ENCODE data around the gene GABRB3.

GABRB3 gene

DNA sequence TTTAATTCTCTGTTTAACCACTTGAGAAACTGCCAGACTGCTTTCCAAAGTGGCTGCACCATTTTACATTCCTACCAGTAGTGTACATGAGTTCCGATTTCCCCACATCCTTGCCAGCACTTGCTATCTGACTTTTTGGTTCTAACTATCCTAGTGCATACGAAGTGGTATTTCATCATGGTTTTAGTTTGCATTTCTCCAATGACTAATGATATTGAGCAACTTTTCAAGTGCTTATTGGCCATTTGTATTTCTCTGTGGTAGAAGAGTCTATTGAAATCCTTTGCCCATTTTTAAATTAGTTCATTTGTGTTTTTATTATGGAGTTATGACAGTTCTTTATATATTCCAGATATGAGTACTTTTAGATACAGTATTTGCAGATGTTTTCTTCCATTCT, 247.8 kb downstream of the GABRB3 start:
- no peak for DNase-seq

DNA sequence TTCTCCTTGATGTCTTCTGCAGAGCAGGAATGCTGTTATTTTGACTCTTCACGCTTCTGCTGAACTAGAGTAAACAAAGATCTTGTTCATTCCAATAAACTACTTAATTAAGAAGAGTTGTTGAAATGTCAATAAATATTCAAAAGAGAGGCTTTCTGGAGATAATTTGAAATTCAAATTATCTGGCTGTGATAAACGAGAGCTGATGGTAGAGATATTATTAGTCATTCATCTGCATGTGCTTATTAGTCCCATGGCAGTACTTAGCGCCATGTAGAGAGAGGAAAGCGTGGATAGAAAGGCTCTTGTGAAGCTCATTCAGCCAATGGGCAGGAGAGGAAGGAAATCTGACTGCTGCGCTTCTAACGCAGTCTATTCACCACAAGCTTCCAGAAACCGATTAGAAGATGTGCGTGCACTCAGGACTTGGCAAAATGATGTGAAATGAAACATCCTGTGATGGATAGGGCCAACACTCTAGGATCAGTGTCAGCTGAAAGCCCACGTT, 251.1 kb downstream of the GABRB3 start:
- no peak for DNase-seq

DNA sequence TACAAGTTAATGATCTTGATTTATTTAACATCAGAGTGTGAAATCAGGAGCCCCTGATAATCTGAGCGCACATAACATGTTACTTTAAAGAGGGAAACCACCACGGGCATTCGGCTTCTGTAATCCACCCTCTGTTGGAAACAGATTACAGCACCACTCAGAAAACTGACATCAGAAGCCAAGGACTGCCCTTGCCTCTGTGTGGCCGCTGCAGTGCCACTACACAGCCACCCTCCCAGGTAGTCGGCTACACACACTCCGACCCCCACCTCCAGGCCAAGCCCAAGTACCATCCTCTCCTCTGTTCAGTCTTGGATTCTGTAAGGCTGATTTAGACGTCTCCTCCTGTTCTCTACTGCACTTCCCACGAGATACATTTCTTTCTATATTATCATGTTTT, 251.7 kb downstream of the GABRB3 start:
- DNase-seq = no peak

DNA sequence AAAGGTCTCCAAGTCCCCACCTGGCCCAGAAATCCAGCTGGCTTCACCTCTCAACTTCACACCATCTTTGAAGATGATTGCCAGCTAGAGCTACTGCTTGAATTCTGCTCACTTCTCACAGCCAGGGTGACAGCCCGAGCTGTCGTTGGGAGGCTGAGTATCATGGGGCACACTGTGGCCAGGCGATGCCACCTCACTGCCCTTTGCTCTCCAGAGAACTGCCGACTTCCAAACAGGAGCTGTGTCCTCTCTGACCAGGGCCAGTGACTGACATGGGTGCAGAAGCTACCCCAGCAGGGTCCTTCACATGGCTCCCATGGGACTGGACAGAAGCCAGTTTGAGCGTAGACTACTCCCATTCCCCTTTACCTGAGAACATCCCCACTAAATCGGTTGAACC, 254.0 kb downstream of the GABRB3 start:
- DNase-seq = no peak

DNA sequence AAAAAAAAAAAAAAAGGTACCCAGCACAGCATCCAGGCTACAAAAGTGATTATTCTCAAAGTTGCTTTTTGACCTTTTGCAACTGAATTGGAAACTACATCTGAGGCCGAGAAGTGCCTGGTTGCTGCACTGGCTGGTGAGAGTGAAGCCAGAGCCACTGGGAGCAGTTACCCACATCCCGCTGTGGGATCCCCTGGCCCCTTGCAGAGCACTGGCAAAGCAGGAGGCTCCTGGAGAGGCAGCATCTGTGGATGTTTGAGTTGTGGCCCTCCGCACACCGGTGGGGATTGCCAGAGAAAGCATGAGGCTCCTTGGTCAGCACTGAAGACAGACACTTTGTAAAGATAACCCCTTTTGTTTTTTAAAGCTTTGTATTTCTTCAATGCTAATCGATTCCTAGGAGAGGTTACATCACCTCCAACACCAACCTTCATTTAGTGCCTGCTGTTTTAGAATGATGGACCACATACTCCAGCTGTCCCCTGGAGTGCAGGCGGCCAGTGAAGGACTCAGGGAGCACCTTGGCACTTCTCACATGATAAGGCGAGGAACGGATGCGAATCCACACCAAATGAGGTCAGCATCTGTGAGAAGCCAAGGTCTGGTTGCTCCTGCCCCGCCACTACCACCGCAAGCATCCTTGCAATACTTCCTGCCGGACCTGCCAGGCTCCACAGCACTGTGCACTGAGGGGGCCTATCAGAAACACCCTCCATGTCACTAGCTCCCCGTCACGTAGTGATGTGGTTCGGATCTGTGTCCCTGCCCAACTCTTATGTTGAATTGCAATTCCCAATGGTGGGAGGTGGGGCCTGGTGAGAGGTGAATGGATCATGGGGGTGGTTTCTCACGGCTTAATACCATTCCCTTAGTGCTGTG, 256.5 kb downstream of the GABRB3 start:
- DNase-seq = no peak

DNA sequence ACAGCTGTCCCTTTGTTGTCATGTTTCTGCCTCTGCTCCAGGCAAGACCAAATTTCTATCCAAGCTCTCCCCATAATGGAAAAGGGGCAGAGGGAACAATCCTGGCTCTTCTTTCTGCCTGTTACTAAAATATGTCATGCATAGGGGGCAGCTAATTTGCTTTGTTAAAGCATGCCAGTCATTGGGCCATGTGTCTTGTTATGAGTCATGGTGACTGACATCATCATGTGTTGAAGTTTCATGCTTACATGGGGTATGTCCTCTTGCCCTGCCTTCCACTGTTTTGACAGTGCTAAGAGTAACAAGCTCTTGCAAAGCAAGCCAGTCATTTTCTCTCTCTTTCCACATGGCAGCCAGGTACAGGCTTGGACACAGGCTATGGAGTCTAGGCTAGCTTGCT, 268.9 kb downstream of the GABRB3 start:
- no peak for DNase-seq
